GM19240 (cell line): ENCODE results near the gene MPG.
A peak's percentile ranks its signal among the peaks of the same experiment; 100 is the strongest.

Experiments used
- DNase-seq: peaks from one replicate; pipeline ENCODE4 v3.0.0; 2011; ENCODE audit warnings: low spot score; ENCODE audit not compliant: insufficient read length

Gene MPG

DNA sequence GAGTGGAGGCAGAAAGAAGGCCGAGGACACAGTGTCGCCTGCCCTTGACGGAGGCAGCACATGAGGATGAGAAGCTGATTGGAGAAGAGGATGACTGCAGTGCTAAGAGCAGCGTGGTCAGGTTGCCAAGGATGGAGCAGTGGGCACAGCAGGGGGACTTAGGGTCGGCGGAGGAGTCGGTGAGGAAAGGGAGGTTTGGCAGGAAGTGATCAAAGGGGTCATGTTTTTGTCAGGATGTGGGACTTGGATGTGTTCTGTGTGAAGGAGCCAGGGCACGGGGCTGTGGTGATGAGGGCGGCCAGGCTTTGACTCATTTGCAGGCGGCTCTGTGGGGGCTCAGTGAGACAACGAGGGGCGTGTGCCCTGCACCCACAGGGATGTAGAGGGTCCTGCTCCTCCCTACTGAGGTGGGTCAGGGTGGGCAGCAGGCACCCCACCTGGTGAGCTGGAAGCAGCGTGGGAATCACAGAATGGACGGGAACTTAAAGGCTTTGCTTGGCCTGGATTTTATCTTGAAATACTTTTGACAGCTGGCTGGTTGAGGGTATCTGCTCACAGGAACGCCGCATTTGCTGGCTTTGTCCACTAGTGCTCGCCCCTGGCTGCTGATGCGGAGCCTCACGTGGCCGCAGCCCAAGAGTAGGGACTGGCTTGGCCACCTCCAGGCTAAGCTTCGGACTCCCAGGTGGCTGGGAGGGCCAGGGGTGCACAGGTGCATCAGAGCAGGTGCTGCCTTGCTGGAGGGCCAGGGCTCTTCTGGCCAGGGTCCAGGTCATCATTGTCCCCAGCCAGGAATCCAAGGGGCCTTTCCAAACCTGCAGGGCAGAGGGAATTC lies 6.0 kb downstream of the MPG start:
- no peak for DNase-seq

DNA sequence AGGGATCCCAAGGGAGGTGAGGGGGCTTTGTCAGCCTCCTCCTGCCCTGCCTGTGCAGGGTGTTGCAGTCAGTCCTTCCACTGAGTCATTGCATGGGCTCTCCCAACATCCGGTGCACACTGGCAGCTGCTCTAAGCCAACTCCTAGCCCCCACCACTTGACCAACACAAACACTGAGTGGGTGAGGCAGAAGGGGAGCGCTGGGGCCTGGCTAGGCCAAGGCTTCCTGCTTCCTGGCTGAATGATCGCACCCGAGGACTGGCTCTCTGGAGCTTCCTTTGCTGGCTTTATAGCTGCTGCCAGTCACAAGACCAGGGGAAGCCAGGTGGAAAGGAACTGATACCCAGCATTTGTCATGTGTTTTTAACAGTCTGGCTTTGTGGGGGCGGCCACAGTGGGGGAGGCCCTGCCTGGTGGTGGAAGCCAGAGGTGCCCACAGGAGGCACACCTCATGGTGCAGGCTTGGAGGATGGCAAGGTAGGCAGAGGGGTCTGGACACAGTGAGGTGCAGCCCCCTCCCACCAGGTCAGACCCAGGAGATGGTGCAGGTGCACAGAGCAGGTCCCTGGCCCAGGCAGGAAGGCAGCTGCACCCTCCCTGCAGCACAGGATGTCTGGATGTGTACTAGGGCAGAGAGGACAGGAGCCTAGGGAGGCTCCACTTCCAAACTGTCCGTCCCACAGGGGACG lies 6.8 kb downstream of the MPG start:
- DNase-seq = no peak

GRCh38 chr16:85407-85782 lies 7.4 kb downstream of the MPG start:
- no peak for DNase-seq

GRCh38 chr16:85865-86264 lies 7.8 kb downstream of the MPG start:
- DNase-seq = no peak

DNA sequence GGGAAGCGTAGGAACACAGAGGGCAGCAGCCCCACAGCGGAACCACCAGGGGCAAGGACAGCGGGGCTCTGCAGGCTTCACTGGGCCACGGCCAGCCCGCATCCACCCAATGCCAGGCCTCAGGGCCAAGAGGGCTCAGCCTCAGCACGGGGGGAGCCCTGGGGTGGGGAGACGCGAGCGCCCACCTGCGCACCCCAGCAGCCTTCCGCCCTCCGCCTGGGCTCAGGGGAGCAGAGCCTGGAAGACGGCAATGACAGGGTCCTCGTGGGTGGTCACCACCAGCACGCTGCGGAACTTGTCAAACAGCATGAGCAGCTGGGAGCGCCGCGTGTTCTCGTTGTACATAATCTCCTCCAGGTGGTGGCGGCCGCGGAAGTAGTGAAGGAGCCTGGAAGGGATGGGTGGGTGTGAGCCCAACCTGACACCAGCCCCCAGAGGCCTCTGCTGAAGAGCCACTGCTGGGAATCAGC lies 8.5 kb downstream of the MPG start:
- no peak for DNase-seq

- no peak for DNase-seq
These were observed 10.6 kb downstream of the MPG start for GRCh38 chr16:88613-89012.

GRCh38 chr16:89391-90302 lies 11.6 kb downstream of the MPG start:
- DNase-seq = no peak

DNA sequence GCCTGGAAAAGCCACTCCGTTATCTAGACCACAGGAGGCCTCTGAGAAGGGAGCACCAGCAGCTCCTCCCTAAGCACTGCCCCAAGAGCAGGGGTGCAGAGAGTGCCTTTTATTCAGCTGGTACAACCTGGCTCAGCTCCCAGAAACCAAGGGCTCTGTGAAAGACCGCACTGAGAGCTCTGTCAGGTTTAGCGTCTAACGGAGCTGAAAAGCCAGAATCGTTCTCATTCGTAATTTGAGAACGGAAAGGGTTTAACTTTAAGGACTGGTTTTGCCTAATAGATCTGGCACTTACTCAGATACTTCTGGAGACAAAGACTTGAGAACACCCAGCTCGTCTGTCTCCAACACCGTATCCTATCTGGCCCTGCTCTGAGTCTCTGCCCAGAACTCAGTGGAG lies 13.5 kb downstream of the MPG start:
- DNase-seq = no peak

GRCh38 chr16:92431-93339 lies 14.7 kb downstream of the MPG start:
- DNase-seq = no peak

DNA sequence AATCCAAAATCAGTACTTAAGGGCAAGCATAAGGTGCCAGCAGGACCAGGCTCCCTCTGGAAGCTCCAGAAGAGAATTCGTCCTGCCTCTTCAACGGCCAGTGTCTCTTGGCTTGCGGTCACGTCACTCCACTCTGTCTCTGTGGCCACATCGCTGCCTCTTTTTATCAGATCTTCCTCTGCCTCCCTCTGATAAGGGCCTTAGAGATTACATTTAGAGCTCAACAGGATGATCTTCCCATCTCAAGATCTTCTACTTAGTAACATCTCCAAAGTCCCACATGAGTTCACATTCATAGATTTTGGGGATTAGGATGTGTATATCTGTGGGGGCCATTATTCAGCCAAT lies 16.9 kb downstream of the MPG start:
- no peak for DNase-seq

- peak; percentile 95 for DNase-seq
These were observed 18.9 kb downstream of the MPG start for GRCh38 chr16:96935-97381.

DNA sequence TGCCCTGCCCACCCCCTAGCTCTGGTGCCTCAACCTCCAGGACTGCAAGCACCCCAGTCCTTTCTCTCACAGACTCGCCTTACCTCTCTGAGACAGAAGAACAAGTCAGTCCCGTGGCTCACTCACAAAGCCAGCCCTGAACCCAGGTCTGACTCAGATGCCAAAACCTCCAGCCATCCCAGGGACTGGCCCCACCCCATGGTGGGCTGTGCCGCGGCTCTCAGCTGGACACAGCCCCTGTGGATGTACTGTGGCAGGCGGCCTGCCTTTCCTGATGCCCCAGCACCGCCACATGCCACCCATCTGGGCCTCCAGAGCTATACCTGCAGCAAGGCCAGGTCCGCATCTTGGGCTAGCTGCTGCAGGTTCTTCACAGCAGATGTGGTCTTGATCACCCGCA lies 19.8 kb downstream of the MPG start:
- DNase-seq = no peak

GRCh38 chr16:100989-101388 lies 23.0 kb downstream of the MPG start:
- no peak for DNase-seq

DNA sequence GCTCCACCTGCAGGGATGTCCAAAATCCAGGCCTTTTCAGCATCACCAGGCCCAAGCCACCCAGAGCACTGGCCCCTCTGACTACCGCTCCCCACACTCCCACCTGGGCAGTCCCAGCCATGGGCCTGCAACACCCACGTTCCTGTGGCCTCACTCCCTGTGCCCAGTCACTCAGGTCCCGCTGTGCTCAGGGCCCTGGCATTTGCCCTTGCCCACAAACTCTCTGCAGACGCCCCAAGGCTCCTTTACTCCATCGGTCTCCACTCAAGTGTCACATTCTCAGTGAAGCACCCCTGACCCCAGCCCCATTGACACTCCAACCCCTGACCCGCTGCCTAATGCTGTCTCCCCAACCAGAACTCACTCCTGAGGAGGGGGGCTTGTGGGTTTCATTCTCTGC lies 23.6 kb downstream of the MPG start:
- no peak for DNase-seq

GRCh38 chr16:102060-102855 lies 24.2 kb downstream of the MPG start:
- DNase-seq = no peak

- no peak for DNase-seq
These were observed 26.3 kb downstream of the MPG start for GRCh38 chr16:104355-104754.

GRCh38 chr16:104928-105327 lies 26.9 kb downstream of the MPG start:
- no peak for DNase-seq

GRCh38 chr16:105521-105920 lies 27.5 kb downstream of the MPG start:
- no peak for DNase-seq

DNA sequence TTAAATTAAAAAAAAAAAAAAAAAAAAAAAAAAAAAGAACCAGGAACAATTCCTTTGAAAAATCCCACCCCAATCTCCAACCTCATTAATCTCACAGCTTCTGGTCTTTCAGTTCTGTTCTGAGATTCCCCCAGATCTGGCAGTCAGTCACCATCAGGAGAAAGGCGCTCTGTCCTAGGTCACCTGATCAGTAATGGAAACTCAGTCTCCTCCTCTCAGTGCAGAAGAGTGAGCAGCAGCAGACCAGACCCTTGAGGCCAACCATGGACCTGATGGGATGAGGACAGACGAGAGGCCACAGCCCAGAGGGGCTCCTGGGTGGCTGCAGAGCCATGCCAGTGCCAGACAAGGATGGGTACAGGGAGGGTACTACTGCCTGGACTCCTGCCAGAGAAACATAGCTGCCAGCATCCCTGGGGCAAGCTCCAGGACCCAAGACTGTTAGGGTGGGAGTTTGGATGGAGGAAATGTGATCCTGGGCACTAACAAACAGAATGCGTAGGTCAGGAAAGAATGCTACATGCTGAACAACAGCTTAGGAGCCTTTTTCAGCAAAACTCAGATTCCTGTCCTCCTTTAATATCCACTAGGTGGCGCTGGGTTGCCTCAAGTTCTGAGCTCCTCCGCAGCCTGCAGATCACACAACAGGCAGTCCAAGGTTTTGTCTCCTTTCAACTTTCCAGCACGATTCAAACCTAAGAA lies 28.7 kb downstream of the MPG start:
- DNase-seq = peak; percentile 70
